Measurements from ENCODE around the gene ZFHX3. TPM values are rescaled to one million over a fixed set of nuclear protein-coding genes. Genes with fewer than 3 reads are reported as not detected.

Gene ZFHX3
- total RNA-seq, 1 experiment from 2014 or later = 13.6 TPM

- CTCF ChIA-PET = interaction anchor here (0.6 kb wide), 1 partner anchor 22 kb away, joined by 3 read pairs; no protein-coding TSS in a partner anchor
- Mint-ChIP-seq H3K27me3 (ENCODE audit: unreplicated experiment) (no peaks in the 10 kb centered on the region), H3K4me3 (ENCODE audit: low read depth, unreplicated experiment) (no peak overlapping the region), H3K27ac (ENCODE audit: unreplicated experiment) (no peak overlapping the region), H3K9me3 (ENCODE audit: low read depth, unreplicated experiment) (no peaks in the 10 kb centered on the region), H3K4me1 (ENCODE audit: low read depth, unreplicated experiment) (no peaks in the 10 kb centered on the region), H3K36me3 (ENCODE audit: insufficient read depth, unreplicated experiment) (no peaks in the 10 kb centered on the region)
- BruUV-seq (replicated peaks) = no TSS peak
- no peak for TF ChIP-seq CTCF (IDR thresholded peaks at IDR 0.05; ENCODE audit: unreplicated experiment)
- DNase-seq = no peak
- intact Hi-C loops (cut with micrococcal nuclease; ENCODE audit: unreplicated experiment) = no loop called here
Measured at GRCh38 chr16:72764015-72764654, 283.8 kb downstream of the ZFHX3 start.

GRCh38 chr16:72760581-72760980 is 287.3 kb downstream of the ZFHX3 start:
- no peak for DNase-seq
- H3K9me3 Mint-ChIP-seq (ENCODE audit: low read depth, unreplicated experiment) = peaks cover 5% of the 10 kb centered on the region
- intact Hi-C loops (cut with micrococcal nuclease; ENCODE audit: unreplicated experiment) = no loop called here
- H3K27me3 Mint-ChIP-seq (ENCODE audit: unreplicated experiment) = no peaks in the 10 kb centered on the region
- CTCF ChIA-PET = no interaction called here
- H3K27ac Mint-ChIP-seq (ENCODE audit: unreplicated experiment) = no peak overlapping the region
- no peaks in the 10 kb centered on the region for H3K4me1 Mint-ChIP-seq (ENCODE audit: low read depth, unreplicated experiment)
- H3K36me3 Mint-ChIP-seq (ENCODE audit: insufficient read depth, unreplicated experiment) = no peaks in the 10 kb centered on the region
- BruUV-seq (replicated peaks) = no TSS peak
- H3K4me3 Mint-ChIP-seq (ENCODE audit: low read depth, unreplicated experiment) = no peak overlapping the region
- TF ChIP-seq CTCF (IDR thresholded peaks at IDR 0.05; ENCODE audit: unreplicated experiment) = no peak

GRCh38 chr16:72753881-72754280 is 294.0 kb downstream of the ZFHX3 start:
- H3K4me3 Mint-ChIP-seq (ENCODE audit: low read depth, unreplicated experiment) = no peak overlapping the region
- no peaks in the 10 kb centered on the region for H3K36me3 Mint-ChIP-seq (ENCODE audit: insufficient read depth, unreplicated experiment)
- no peak overlapping the region for H3K27ac Mint-ChIP-seq (ENCODE audit: unreplicated experiment)
- DNase-seq = no peak
- H3K9me3 Mint-ChIP-seq (ENCODE audit: low read depth, unreplicated experiment) = peaks cover 5% of the 10 kb centered on the region
- intact Hi-C loops (cut with micrococcal nuclease; ENCODE audit: unreplicated experiment) = no loop called here
- H3K27me3 Mint-ChIP-seq (ENCODE audit: unreplicated experiment) = no peaks in the 10 kb centered on the region
- no peaks in the 10 kb centered on the region for H3K4me1 Mint-ChIP-seq (ENCODE audit: low read depth, unreplicated experiment)
- CTCF ChIA-PET = no interaction called here
- no TSS peak for BruUV-seq (replicated peaks)
- TF ChIP-seq CTCF (IDR thresholded peaks at IDR 0.05; ENCODE audit: unreplicated experiment) = no peak

- Mint-ChIP-seq H3K4me1 (ENCODE audit: low read depth, unreplicated experiment) (no peaks in the 10 kb centered on the region), H3K27me3 (ENCODE audit: unreplicated experiment) (no peaks in the 10 kb centered on the region), H3K36me3 (ENCODE audit: insufficient read depth, unreplicated experiment) (no peaks in the 10 kb centered on the region), H3K27ac (ENCODE audit: unreplicated experiment) (no peak overlapping the region), H3K9me3 (ENCODE audit: low read depth, unreplicated experiment) (no peaks in the 10 kb centered on the region), H3K4me3 (ENCODE audit: low read depth, unreplicated experiment) (no peak overlapping the region)
- TF ChIP-seq CTCF (IDR thresholded peaks at IDR 0.05; ENCODE audit: unreplicated experiment) = no peak
- BruUV-seq (replicated peaks) = no TSS peak
- intact Hi-C loops (cut with micrococcal nuclease; ENCODE audit: unreplicated experiment) = no loop called here
- CTCF ChIA-PET = no interaction called here
- DNase-seq = no peak
Measured at GRCh38 chr16:72752004-72752695, 295.8 kb downstream of the ZFHX3 start.
